T-helper 1 cell treated with Interleukin-12 subunit alpha and Interleukin-12 subunit beta and Interleukin-4 antibody, amounts not matched to agents 30 μg/mL and 1 μg/mL, for 36 hours (primary cell): ENCODE data around the gene ALOX15.
"Not testable (repeated sequence)": the region's sequence is repeated elsewhere in the genome, so short reads cannot be mapped to it uniquely, and the experiment has no call there.

ENCODE experiments used
- H3K27ac Mint-ChIP-seq: one replicate; pipeline ENCODE4 v1.8.0; 2021; ENCODE audit warnings: mild to moderate bottlenecking, mixed read lengths
- H3K27me3 Mint-ChIP-seq: one replicate; pipeline ENCODE4 v1.8.0; 2021; ENCODE audit warnings: low read depth, mixed read lengths
- H3K36me3 Mint-ChIP-seq: one replicate; pipeline ENCODE4 v1.8.0; 2021; ENCODE audit warnings: low read depth, mixed read lengths
- H3K4me1 Mint-ChIP-seq: one replicate; pipeline ENCODE4 v1.8.0; 2021; ENCODE audit warnings: low read depth, mixed read lengths
- H3K4me3 Mint-ChIP-seq: one replicate; pipeline ENCODE4 v1.8.0; 2021; ENCODE audit warnings: mild to moderate bottlenecking, moderate library complexity, mixed read lengths
- H3K9me3 Mint-ChIP-seq: one replicate; pipeline ENCODE4 v1.8.0; 2021; ENCODE audit warnings: mixed read lengths

Gene ALOX15

DNA sequence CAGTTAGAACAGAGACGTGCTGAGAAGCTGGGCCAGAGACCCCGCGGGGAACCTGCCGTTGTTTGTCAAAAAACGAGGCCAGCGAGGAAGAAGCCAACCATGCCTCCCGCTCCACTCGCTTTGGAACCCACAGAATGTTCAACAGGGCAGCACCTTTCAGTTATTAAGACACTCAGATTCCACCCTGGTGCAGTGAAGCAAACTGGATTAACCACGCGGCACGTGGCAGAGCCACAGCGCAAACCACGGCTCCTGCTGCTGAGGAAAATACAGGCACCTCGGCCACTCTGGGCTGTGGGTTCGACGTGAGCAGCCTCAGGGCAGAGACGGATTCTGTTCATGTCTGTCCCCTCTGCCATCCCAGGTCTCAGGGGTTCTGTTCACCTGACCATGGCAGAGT lies 24.4 kb downstream of the ALOX15 start:
- no peak overlapping the region for H3K4me3 Mint-ChIP-seq
- H3K9me3 Mint-ChIP-seq: no peaks in the 10 kb centered on the region
- no peaks in the 10 kb centered on the region for H3K4me1 Mint-ChIP-seq
- H3K36me3 Mint-ChIP-seq: no peaks in the 10 kb centered on the region
- no peak overlapping the region for H3K27ac Mint-ChIP-seq
- peaks cover 4% of the 10 kb centered on the region for H3K27me3 Mint-ChIP-seq

GRCh38 chr17:4616476-4616875 lies 25.0 kb downstream of the ALOX15 start:
- Mint-ChIP-seq H3K36me3 (no peaks in the 10 kb centered on the region), H3K4me3 (no peak overlapping the region), H3K27ac (no peak overlapping the region), H3K27me3 (peaks cover 4% of the 10 kb centered on the region), H3K4me1 (no peaks in the 10 kb centered on the region), H3K9me3 (no peaks in the 10 kb centered on the region)

DNA sequence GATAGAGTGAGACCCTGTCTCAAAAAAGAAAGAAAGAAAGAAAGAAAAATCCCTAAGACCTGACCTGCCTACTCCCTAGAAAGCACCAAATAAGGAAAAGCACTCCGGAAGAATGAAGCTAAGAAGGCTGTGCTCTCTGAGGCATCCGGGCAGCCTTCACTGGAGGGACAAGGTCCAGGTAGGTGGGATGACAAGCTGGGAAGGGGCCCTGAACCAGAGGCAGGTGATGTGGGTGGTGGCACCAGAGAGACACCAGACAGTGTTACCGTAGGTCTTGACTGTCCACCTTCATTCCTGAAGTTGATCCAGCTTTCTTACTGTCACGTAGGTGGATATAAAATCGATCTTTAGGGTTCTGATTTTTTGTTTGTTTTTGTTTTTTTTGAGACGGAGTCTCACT lies 30.8 kb downstream of the ALOX15 start:
- no peaks in the 10 kb centered on the region for H3K36me3 Mint-ChIP-seq
- H3K4me3 Mint-ChIP-seq: no peak overlapping the region
- H3K4me1 Mint-ChIP-seq: peaks cover 1% of the 10 kb centered on the region
- H3K27me3 Mint-ChIP-seq: peaks cover 36% of the 10 kb centered on the region
- no peak overlapping the region for H3K27ac Mint-ChIP-seq
- no peaks in the 10 kb centered on the region for H3K9me3 Mint-ChIP-seq

- H3K4me3 Mint-ChIP-seq: no peak overlapping the region
- H3K27me3 Mint-ChIP-seq: peaks cover 36% of the 10 kb centered on the region
- H3K36me3 Mint-ChIP-seq: no peaks in the 10 kb centered on the region
- no peaks in the 10 kb centered on the region for H3K9me3 Mint-ChIP-seq
- H3K27ac Mint-ChIP-seq: no peak overlapping the region
- peaks cover 1% of the 10 kb centered on the region for H3K4me1 Mint-ChIP-seq
These were observed 31.3 kb downstream of the ALOX15 start for GRCh38 chr17:4610162-4610561.

DNA sequence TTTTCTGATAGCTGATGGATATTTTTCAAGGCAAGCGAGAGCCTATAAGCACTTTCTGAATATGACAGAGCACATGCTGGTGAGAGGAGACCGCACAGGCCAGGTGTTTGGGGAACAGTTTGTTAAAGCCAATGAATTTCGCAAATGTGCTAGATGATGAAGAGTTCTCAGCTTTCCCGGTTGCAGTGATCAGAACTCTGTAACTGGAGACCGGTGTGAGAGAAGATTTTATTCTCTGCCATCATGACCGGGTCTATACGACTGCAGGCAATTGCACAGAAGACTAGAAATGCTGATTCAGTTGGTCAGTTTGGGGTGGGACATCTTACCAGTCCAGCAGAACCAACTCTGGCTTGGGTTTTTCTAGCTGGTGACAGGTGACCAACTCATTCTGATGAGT lies 31.7 kb downstream of the ALOX15 start:
- H3K27me3 Mint-ChIP-seq: peaks cover 36% of the 10 kb centered on the region
- H3K4me1 Mint-ChIP-seq: peaks cover 1% of the 10 kb centered on the region

DNA sequence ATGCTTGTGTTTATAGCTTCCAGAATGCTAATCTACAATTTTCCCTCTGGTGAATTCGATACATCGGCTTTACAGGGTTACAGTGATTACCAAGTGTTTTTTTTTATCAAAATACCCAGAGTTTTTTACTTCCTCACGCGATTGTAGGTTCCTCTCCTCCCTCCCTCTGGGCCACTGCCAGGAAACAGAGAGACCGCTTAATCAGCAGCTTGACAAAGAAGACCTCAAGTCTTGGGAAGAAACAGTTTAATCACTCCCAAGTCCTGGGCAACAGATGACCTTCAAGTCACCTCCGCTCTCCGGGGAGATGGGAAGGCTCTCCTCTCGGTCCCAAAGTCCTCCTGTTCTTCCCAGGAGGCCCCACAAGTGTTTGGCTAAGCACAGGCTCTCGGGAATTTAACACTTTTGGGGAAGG lies 33.7 kb downstream of the ALOX15 start:
- Mint-ChIP-seq H3K36me3 (no peaks in the 10 kb centered on the region), H3K4me1 (peaks cover 1% of the 10 kb centered on the region), H3K4me3 (no peak overlapping the region), H3K27me3 (peaks cover 32% of the 10 kb centered on the region), H3K9me3 (no peaks in the 10 kb centered on the region), H3K27ac (no peak overlapping the region)

More for the DNA sequence above, 31.7 kb downstream of the ALOX15 start:
- Mint-ChIP-seq H3K36me3 (no peaks in the 10 kb centered on the region), H3K4me3 (no peak overlapping the region), H3K27ac (no peak overlapping the region), H3K9me3 (no peaks in the 10 kb centered on the region)

- Mint-ChIP-seq H3K27me3 (peaks cover 32% of the 10 kb centered on the region), H3K9me3 (no peaks in the 10 kb centered on the region), H3K4me3 (no peak overlapping the region), H3K36me3 (no peaks in the 10 kb centered on the region), H3K27ac (no peak overlapping the region), H3K4me1 (peaks cover 1% of the 10 kb centered on the region)
These were observed 34.2 kb downstream of the ALOX15 start for GRCh38 chr17:4607261-4607741.

- peaks cover 1% of the 10 kb centered on the region for H3K4me1 Mint-ChIP-seq
- H3K9me3 Mint-ChIP-seq: no peaks in the 10 kb centered on the region
- H3K27me3 Mint-ChIP-seq: peaks cover 28% of the 10 kb centered on the region
- no peak overlapping the region for H3K4me3 Mint-ChIP-seq
- no peaks in the 10 kb centered on the region for H3K36me3 Mint-ChIP-seq
- H3K27ac Mint-ChIP-seq: no peak overlapping the region
These were observed 35.7 kb downstream of the ALOX15 start for GRCh38 chr17:4605826-4606225.

- not testable (repeated sequence) for H3K9me3 Mint-ChIP-seq, H3K4me1 Mint-ChIP-seq, H3K36me3 Mint-ChIP-seq, H3K27ac Mint-ChIP-seq, H3K4me3 Mint-ChIP-seq
- peaks cover 21% of the 10 kb centered on the region for H3K27me3 Mint-ChIP-seq
These were observed 36.7 kb downstream of the ALOX15 start for GRCh38 chr17:4604736-4605135.

DNA sequence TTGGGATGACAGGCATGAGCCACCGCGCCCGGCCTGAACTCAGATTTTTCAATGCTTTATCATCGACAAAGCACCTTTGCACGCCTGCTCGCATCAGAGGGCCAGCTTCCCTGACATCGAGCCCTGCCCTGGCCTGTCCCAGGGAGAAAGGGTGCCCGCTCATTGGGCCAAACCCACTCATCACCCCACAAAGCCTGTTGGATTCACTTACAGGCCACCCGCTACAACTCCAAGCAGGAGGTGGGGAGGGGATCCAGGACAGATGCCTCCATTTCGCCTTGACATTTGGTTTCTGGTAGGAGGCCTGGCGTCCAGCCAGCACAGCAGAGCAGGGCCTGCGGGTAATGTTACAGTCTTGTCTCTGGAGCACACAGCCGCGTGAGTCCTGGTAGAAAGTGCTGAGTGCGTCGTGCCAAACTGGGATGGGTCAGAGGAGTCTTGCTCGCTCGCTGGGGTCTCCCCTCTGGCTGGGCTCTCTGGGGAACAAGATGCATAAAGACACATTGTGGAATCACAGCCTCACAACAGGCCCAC lies 37.3 kb downstream of the ALOX15 start:
- Mint-ChIP-seq H3K27me3 (peaks cover 18% of the 10 kb centered on the region), H3K4me1 (peaks cover 1% of the 10 kb centered on the region), H3K36me3 (no peaks in the 10 kb centered on the region), H3K9me3 (no peaks in the 10 kb centered on the region), H3K27ac (no peak overlapping the region), H3K4me3 (no peak overlapping the region)

DNA sequence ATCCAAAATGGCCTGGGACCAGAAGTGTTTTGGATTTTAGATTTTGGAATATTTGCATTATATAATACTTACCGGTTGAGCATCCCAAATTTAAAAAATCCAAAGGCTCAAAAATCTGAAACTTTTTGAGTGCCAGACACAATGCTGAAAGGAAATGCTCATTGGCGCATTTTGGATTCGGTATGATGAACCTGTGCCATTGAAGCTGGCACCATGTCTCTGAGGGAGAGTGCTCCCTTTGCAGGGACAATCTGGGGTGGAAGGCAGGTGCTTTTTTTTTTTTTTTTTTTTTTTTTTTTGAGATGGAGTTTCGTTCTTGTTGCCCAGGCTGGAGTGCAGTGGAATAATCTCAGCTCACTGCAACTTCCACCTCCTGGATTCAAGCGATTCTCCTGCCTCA lies 39.4 kb downstream of the ALOX15 start:
- Mint-ChIP-seq H3K36me3 (no peaks in the 10 kb centered on the region), H3K27me3 (no peaks in the 10 kb centered on the region), H3K27ac (no peak overlapping the region), H3K4me1 (no peaks in the 10 kb centered on the region), H3K4me3 (no peak overlapping the region), H3K9me3 (no peaks in the 10 kb centered on the region)

- Mint-ChIP-seq H3K4me3 (no peak overlapping the region), H3K27me3 (no peaks in the 10 kb centered on the region), H3K36me3 (no peaks in the 10 kb centered on the region), H3K27ac (no peak overlapping the region), H3K4me1 (no peaks in the 10 kb centered on the region), H3K9me3 (no peaks in the 10 kb centered on the region)
These were observed 40.2 kb downstream of the ALOX15 start for GRCh38 chr17:4601326-4601725.

GRCh38 chr17:4600563-4600962 lies 40.9 kb downstream of the ALOX15 start:
- Mint-ChIP-seq H3K4me1 (no peaks in the 10 kb centered on the region), H3K36me3 (no peaks in the 10 kb centered on the region), H3K4me3 (no peak overlapping the region), H3K9me3 (no peaks in the 10 kb centered on the region), H3K27ac (no peak overlapping the region), H3K27me3 (no peaks in the 10 kb centered on the region)

- no peak overlapping the region for H3K27ac Mint-ChIP-seq
- no peaks in the 10 kb centered on the region for H3K9me3 Mint-ChIP-seq
- H3K36me3 Mint-ChIP-seq: no peaks in the 10 kb centered on the region
- no peak overlapping the region for H3K4me3 Mint-ChIP-seq
- H3K4me1 Mint-ChIP-seq: peaks cover 3% of the 10 kb centered on the region
- no peaks in the 10 kb centered on the region for H3K27me3 Mint-ChIP-seq
These were observed 41.8 kb downstream of the ALOX15 start for GRCh38 chr17:4599505-4600281.

- H3K4me3 Mint-ChIP-seq: no peak overlapping the region
- H3K27me3 Mint-ChIP-seq: no peaks in the 10 kb centered on the region
- no peaks in the 10 kb centered on the region for H3K9me3 Mint-ChIP-seq
- peaks cover 3% of the 10 kb centered on the region for H3K4me1 Mint-ChIP-seq
- no peaks in the 10 kb centered on the region for H3K36me3 Mint-ChIP-seq
- no peak overlapping the region for H3K27ac Mint-ChIP-seq
These were observed 42.5 kb downstream of the ALOX15 start for GRCh38 chr17:4598776-4599504.
